Activated naive CD4-positive, alpha-beta T cell treated with anti-CD3 and anti-CD28 coated beads, Interleukin-2, amount 50 U/mL, for 16 hours (primary cell): ENCODE measurements around the gene IGFALS.

Experiments
- DNase-seq: peaks from one replicate; pipeline ENCODE4 v3.0.0-alpha.2; 2020

The IGFALS gene

DNA sequence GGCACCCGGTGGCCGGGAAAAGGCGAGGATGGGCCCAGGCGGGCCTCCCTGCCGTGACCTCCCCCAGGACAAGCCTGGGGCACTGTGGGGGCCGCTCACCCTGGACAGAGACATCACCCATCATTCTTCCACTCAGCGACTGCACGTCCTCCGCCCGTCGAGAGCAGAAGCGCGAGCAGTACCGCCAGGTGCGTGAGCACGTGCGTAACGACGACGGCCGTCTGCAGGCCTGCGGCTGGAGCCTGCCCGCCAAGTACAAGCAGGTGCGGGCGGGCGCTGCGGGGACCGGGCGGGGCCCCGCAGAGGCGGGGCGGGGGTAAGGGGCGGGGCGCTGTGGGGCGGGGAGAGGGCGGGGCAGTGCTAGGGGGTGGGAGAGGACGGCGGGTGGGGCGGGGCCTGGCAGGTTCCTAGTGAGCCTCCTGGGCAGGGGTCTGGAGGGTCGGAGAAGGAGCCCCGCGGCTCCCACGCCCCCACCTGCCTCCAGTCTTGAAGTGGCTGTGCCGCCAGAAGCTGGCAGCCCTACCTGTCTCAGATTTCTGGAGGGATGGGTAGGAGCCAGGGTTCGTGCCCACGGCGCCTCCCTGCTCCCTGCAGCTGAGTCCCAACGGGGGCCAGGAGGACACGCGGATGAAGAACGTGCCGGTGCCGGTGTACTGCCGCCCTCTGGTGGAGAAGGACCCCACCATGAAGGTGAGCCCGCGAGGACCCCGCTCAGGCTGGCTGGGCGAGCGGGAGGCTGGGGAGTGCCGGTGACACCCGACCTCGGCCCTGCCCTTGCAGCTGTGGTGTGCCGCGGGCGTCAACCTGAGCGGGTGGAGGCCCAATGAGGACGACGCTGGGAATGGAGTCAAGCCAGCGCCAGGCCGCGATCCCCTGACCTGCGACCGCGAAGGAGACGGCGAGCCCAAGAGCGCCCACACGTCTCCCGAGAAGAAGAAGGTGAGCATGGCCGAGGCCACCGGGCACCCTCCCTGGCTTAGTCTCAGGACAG lies 29.7 kb downstream of the IGFALS start:
- no peak for DNase-seq

- DNase-seq = no peak
These were observed 30.5 kb downstream of the IGFALS start for GRCh38 chr16:1762879-1763520.

DNA sequence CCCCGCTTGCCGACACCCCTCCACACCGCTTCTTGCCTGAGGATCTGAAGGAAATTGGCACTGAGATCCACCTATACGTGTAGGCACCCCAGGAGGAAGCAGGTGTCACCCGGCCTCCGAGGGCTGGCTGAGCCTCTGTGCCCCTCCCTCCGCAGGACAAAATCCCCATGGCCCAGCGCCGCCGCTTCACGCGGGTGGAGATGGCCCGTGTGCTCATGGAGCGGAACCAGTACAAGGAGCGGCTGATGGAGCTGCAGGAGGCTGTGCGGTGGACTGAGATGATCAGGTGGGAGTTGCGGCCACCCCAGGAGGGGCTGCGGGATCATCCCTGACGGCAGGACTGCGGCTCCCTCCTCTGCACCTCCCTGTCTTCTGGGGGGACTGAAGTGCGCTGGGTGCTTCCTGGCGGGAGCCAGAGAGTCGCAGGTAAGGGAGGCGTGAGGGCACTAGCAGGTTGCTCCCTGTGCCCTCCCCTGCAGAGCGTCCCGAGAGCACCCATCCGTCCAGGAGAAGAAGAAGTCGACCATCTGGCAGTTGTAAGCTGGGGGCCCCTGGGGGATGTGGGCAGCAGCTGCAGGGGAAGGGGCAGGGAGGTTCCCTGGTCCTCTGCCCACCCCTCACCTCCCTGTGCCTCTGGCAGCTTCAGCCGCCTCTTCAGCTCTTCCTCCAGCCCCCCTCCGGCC lies 31.2 kb downstream of the IGFALS start:
- DNase-seq = no peak

GRCh38 chr16:1761751-1762150 lies 31.8 kb downstream of the IGFALS start:
- no peak for DNase-seq

DNA sequence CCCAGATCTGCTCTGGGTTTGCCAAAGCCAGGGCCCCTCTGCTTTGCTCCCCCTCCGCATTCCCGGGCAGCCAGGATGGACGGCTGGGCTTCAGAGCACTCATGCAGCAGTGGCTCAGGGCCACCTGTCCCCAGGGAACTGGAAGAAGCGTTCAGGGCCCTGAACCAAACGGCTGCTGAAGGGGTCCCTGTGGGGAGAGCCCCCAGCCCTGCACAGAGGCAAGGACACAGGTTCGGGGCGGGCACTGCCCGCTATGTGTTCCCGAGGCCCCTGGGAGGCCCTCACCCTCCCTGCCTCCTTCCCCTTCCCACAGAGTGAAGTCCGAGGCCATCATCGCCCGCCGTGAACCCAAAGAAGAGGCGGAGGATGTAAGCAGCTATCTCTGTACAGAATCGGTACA lies 32.6 kb downstream of the IGFALS start:
- no peak for DNase-seq

GRCh38 chr16:1759511-1759910 lies 34.0 kb downstream of the IGFALS start:
- DNase-seq = no peak

DNA sequence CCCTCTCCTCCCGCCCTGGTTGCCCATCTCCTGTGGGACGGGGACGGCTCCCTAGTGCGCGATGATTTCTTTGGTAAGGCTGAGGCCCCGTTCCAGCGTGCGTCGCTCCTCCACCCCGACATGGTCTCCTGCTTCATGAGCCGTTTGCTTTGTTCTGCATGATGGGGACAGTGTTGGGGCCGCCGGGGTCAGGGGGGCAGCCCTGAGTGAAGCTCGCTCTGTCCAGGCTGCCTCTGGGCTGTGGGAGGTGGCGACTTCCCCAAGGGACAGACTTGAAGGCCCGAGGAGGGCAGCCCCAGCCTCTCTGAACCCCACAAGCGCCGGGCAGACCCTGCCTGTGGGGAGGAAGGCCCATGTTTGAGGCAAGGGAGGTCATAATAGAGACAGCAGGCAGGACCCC lies 34.6 kb downstream of the IGFALS start:
- DNase-seq = no peak

- no peak for DNase-seq
These were observed 35.6 kb downstream of the IGFALS start for GRCh38 chr16:1757714-1758461.

DNA sequence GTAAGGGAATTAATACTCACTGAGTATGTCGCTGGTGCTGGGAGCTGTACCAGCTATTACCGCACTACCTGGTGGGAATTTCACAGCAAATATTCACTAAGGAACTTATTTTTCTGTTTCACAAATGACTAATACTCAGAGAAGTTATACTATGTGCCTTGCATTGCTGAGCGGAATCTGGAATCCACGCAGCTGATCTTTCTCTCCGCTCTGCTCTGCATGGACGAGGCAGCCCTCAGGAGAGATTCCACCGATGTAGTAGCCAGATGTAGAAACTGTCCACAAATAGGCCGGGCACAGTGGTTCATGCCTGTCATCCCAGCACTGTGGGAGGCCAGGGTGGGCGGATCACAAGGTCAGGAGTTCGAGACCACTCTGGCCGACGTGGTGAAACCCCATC lies 39.3 kb downstream of the IGFALS start:
- DNase-seq = no peak

- DNase-seq = no peak
These were observed 40.7 kb downstream of the IGFALS start for GRCh38 chr16:1752853-1753252.

DNA sequence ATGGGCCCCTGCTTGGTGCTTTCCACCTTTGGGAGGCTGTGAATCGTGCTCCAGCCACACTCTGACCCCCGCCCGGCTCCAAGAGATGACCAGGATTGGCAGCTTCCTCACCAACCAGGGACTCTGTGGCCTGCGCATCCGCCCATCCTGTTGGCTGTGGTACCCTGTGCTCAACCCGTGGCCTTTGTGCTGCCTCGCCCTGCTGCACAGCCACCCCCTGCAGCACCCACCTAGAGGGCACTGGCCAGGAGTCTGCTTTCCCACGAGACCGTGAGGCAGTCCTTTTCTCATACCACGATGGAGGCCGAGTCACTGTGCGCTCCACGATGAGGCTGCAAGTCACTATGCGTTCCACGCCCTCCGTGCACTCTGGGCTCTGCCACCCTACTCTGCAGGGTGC lies 41.6 kb downstream of the IGFALS start:
- no peak for DNase-seq

GRCh38 chr16:1749152-1750117 lies 44.1 kb downstream of the IGFALS start:
- DNase-seq = no peak

DNA sequence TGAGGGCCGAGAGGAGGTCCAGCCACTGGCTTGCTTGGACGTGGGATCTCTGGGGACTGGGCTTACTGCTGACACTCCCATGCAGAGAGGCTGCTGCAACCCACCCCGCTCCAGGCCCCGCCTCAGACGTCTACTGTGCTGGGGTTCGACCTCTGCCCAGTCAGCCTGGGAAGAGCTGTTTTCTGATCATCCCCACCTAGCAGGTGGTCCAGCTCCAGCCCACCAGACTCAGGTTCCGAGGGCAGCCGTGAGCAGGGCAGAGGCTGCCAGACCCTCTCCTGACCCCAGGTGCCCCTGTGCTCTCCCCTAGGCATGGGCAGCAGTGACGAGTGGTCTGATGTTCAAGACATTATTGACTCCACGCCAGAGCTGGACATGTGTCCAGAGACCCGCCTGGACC lies 45.6 kb downstream of the IGFALS start:
- no peak for DNase-seq

DNA sequence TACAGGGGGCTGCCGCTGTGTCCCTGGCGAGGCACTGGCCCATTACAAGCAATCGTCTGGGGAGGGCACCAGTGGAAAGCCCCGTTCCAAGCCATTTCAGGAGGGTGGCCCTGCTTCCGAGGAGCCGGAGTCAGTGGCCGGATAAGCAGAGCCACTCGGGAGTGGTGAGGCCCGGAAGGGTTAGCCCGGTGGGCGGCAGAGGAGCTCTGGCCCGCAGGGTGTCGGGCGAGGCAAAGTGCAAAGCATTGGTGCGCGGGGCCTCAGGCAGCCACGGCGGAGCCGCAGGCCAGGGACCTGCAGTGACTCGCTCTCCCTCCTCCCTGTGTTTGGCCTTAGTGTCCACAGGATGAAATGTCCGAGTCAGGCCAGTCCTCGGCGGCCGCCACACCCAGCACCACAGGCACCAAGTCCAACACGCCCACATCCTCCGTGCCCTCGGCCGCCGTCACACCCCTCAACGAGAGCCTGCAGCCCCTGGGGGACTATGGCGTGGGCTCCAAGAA lies 46.8 kb downstream of the IGFALS start:
- DNase-seq = no peak

DNA sequence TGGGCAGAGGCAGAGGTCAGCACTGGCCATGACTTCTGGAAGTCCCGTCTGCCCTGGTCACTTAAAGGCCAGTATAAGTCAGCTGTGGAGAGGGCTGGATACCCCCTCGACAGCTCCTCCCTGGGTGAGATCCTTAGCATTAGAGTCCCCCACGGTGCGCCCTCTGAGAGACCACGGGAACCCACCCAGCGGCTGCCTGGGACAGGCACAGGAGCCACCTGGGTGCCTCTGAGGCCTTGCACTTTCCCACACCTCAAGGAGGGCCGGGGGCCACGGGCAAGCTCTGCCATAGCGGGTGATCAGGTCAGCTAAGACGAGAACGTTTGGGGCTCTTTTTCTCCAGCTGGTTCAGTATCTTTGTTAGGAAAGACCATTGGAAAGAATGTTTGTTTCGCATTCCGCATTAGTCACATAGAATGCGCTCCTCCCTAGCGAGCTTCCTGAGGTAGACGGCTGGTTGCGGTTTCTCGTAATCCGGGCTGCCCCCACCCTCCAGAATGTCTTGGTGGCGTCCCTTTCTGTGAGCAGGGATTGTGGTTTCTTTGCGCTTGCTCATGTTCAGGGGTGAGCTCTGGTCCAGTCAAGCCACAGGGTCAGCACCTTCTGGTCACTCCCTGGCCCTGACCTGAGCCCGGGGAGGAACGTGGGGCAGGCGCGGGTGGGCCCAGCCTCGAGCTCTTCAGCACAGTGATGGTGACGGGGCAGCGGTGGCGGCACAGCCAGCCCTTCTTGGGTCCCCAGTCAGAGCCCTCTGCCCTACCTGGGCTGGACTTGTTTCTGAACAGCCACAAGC lies 47.4 kb downstream of the IGFALS start:
- no peak for DNase-seq

DNA sequence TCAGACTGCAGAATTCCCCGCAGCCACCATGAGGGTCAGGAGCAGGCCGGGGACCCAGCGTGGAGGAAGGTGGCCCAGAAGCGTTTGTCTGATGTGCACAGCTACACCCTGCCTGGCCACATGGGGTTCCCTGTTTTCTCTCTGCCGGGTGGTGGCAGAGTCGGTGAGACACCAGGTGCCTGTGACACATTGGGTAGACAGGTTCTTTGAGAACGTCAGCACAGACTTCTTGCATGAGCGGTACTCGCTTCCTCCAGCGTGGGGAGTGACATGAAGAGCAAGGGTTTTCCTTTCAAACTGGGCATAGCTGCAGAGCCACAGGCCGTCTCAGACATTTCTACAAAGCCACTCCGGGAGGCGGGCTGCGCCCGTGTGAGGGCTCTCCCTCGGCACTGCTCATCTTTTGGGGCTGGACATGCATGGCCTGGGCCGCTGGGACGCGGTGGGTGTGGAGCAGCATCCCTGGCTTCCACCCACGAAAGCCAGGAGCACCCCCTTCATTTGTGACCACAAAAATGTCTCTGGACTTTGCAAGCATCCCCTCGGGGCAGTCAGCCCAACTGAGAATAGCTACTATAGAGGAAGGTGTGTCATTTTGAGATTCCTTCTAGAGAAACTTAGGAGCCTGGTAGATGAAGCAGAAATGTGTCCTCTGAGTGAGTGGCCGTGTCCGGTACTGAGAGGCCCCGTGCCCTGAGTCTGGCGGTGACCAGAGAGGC lies 48.2 kb downstream of the IGFALS start:
- DNase-seq = no peak

DNA sequence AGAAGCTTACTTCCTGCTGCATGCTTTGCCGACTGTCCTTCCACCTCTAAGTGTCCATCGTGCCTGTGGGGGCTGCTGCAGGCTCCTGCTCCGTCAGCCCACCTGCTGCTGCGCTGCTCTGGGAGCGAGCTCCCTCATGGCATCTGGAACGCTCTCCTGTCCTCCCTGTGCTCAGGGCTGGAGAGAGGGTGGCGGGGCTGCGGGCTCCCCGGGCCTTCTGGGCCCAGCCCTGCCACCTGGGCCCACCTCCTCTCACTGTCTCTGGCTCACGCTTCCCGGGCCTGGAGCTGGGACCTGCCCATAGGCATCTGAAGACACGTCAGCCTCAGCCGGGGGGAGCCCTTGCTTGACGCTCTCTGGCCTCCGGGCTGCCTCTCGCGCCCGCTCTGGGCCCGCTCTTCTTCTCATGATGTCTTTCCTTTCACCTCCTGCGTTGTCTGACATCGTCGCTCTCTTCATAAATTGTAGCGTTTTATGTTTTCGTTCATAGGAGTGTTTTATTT lies 49.1 kb downstream of the IGFALS start:
- no peak for DNase-seq

DNA sequence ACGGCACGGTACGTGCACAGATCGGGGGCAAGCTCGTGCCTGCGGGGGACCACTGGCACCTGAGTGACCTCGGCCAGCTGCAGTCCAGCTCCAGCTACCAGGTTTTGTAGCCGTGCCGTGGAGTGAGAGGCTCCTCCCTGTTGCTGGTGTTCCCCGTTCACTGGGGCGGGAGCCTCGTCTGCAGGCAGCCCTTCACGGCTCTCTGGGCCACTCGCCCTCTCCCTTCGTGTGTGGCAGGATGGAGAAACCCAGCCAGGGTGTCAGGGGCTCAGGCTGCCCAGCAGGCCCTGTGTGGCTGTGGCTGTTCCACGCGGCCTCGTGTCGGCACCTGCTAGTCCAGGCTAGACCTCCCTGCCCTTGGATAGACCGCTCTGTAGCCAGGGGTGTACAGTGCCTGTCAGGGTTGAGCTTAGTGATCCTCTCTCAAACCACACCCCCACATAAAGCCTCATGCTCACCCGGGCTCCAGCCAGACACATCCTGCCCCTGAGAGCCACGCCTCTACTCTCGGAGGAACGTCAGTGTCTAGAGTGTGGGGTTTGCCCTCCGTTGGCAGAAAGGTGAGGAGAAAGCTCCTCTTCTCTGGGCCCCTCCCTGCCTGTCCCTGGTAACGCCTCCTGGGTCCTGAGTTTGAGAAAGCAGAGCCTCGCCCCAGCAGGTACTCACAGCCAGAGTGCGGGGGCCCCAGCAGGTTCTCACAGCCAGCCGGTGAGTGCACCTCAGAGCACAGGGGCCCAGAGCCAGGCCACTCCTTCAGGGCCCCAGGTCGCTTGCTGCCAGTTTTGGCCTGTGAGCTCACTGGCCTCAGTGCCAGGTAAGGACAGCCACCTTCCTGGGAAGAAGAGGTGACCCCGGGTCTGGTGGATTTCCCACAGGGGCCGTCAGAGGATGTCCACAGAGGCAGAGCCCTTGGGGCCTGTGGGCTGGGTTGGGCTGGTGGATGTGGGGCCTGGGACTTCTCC lies 49.8 kb downstream of the IGFALS start:
- no peak for DNase-seq
